Uterus (tissue), 2 donors: ENCODE data around the gene SRC.

ENCODE experiments used
- CTCF ChIP-seq, 4 experiments: fragments of 200-600 bp in 2 of 4; fragments of 450-650 bp in 2 of 4; sonication (generic) in 2 of 4; IDR thresholded peaks; one replicate each; pipeline ENCODE4 v1.5.1; 2016 to 2019; ENCODE audit warnings: antibody characterized with exemption in 4 of 4, mild to moderate bottlenecking in 2 of 4, moderate library complexity in 1 of 4
- POLR2A ChIP-seq, 2 donors: fragments of 450-650 bp; IDR thresholded peaks; one replicate each; pipeline ENCODE4 v1.6.1; 2016; ENCODE audit warnings: antibody characterized with exemption in 2 of 2, mild to moderate bottlenecking in 1 of 2, moderate library complexity in 1 of 2

GRCh38 chr20:37452236-37452635 lies 106.3 kb downstream of the SRC start:
- TF ChIP-seq POLR2A (IDR thresholded peaks at IDR 0.05) = no peak
- TF ChIP-seq CTCF (IDR thresholded peaks at IDR 0.05) = no peak
